Brain microvascular endothelial cell (primary cell): ENCODE results near the gene ANKRD55.
"Not testable (repeated sequence)": the region's sequence is repeated elsewhere in the genome, so short reads cannot be mapped to it uniquely, and the experiment has no call there.

Experiments
- DNase-seq: peaks from one replicate; pipeline ENCODE4 v3.0.0-alpha.2; 2020
- H3K27ac ChIP-seq: fragments of 250-450 bp; sonication (Bioruptor Pico); 2 replicates; pipeline ENCODE4 v1.5.1; 2020; ENCODE audit warnings: mild to moderate bottlenecking, moderate library complexity
- H3K27me3 ChIP-seq: fragments of 250-450 bp; sonication (Bioruptor Pico); replicated peaks from 2 replicates; pipeline ENCODE4 v1.5.1; 2020; ENCODE audit warnings: mild to moderate bottlenecking
- H3K36me3 ChIP-seq: fragments of 250-450 bp; sonication (Bioruptor Pico); replicated peaks from 2 replicates; pipeline ENCODE4 v1.5.1; 2020; ENCODE audit warnings: mild to moderate bottlenecking
- H3K4me3 ChIP-seq: 2 replicates; pipeline ENCODE4 v1.5.1; 2011; ENCODE audit warnings: low read depth, mild to moderate bottlenecking, control low read depth, low read length, moderate library complexity
- in situ Hi-C: cut with HindIII; loops from 2 replicates; pipeline ENCODE4 v1.10.0; 2017; ENCODE audit warnings: low sequenced_read_pairs, low pct_ligation_motif_present
- TF ChIP-seq, protein P1 (sequence below): IDR thresholded peaks from 2 replicates; pipeline ENCODE4 v1.5.1; 2011; ENCODE audit warnings: low read depth, mild to moderate bottlenecking, moderate library complexity, low read length, control low read depth, inconsistent platforms; ENCODE audit errors: missing control alignments

The ANKRD55 gene

DNA sequence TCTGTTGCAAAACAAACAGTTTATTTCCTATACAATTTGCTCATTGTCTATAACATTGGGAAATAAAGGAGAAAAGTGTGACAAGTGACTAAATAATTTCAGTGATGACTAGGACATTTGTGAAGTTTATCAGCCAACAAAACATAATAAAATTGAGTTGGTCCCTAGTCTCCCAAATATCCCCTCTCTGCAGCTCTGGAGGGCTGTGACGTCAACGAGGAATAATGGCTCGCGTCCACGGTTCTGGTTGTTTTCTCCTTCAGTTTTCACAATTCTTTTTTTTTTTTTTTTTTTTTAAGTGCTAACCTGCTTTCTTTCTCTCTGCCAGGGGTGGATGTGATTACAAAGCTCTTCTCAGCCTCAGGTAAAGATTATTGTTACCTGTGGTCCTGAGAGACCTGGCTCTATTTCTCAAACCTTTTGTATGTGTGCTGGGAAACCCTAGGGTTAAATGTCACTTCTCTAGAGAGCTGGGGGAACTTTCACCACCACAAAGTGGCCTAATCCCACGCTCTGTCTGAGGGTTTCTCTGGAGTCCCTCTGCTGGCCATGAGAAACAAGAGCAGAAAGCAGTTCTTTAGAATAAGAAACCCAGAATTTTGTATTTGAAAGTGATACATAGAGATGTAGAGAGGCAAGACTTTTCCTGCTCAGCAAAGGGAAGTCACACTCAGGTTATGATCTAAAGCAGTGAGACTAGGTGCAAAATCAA is 36.2 kb upstream of the ANKRD55 start:
- in situ Hi-C loops: loop anchor here (25.0 kb wide), 1 partner anchor 568 kb away; no protein-coding TSS in a partner anchor
- Histone ChIP-seq H3K36me3 (no peaks in the 10 kb centered on the region), H3K4me3 (no peak overlapping the region), H3K27ac (no peak overlapping the region), H3K27me3 (no peaks in the 10 kb centered on the region)
- TF ChIP-seq, protein P1, sequence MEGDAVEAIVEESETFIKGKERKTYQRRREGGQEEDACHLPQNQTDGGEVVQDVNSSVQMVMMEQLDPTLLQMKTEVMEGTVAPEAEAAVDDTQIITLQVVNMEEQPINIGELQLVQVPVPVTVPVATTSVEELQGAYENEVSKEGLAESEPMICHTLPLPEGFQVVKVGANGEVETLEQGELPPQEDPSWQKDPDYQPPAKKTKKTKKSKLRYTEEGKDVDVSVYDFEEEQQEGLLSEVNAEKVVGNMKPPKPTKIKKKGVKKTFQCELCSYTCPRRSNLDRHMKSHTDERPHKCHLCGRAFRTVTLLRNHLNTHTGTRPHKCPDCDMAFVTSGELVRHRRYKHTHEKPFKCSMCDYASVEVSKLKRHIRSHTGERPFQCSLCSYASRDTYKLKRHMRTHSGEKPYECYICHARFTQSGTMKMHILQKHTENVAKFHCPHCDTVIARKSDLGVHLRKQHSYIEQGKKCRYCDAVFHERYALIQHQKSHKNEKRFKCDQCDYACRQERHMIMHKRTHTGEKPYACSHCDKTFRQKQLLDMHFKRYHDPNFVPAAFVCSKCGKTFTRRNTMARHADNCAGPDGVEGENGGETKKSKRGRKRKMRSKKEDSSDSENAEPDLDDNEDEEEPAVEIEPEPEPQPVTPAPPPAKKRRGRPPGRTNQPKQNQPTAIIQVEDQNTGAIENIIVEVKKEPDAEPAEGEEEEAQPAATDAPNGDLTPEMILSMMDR: peak; percentile 84
- peak; percentile 56 for DNase-seq

DNA sequence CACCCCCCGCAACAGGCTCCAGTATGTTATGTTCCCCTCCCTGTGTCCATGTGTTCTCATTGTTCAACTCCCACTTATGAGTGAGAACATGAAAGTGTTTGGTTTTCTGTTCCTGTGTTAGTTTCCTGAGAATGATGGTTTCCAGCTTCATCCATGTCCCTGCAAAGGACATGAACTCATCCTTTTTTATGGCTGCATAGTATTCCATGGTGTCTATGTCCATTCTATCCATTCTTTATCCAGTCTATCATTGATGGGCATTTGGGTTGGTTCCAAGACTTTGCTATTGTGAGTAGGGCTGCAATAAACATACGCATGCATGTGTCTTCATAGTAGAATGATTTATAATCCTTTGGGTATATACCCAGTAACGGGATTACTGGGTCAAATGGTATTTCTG is 35.6 kb upstream of the ANKRD55 start:
- H3K36me3 ChIP-seq, H3K27me3 ChIP-seq, H3K4me3 ChIP-seq, DNase-seq, H3K27ac ChIP-seq: not testable (repeated sequence)
- in situ Hi-C loops: loop anchor here (25.0 kb wide), 1 partner anchor 569 kb away; no protein-coding TSS in a partner anchor

- H3K36me3 ChIP-seq: no peaks in the 10 kb centered on the region
- H3K27ac ChIP-seq: no peak overlapping the region
- TF ChIP-seq, protein P1: no peak
- no peak for DNase-seq
- in situ Hi-C loops: loop anchor here (25.0 kb wide), 1 partner anchor 569 kb away; no protein-coding TSS in a partner anchor
- H3K27me3 ChIP-seq: no peaks in the 10 kb centered on the region
- no peak overlapping the region for H3K4me3 ChIP-seq
These were observed 34.7 kb upstream of the ANKRD55 start for GRCh38 chr5:56267856-56268255.

- no peak for DNase-seq
- TF ChIP-seq, protein P1: peak; percentile 85
- no peaks in the 10 kb centered on the region for H3K27me3 ChIP-seq
- H3K4me3 ChIP-seq: no peak overlapping the region
- in situ Hi-C loops: loop anchor here (25.0 kb wide), 1 partner anchor 573 kb away; no protein-coding TSS in a partner anchor
- no peaks in the 10 kb centered on the region for H3K36me3 ChIP-seq
- H3K27ac ChIP-seq: no peak overlapping the region
These were observed 31.4 kb upstream of the ANKRD55 start for GRCh38 chr5:56264417-56265025.

DNA sequence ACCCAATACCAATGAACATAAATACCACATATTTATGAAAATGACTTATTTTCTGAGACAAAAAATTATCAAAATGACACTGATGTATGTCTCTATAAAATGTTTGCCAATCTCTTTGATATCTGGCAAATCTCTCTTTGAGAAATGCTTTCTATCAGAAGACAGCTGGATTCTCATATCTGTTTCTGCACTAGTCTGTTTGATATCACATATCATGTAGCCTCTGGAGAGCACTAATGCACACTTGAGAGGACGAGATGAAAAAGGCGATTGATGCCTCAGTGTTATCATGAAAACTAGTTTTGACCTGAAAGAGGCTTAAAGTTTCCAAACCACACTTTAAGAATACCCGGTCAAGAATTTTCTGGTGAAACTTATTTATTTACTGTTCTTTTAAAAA is 29.1 kb upstream of the ANKRD55 start:
- DNase-seq: no peak
- in situ Hi-C loops: loop anchor here (25.0 kb wide), 1 partner anchor 575 kb away; no protein-coding TSS in a partner anchor
- TF ChIP-seq, protein P1: no peak
- Histone ChIP-seq H3K36me3 (no peaks in the 10 kb centered on the region), H3K4me3 (no peak overlapping the region), H3K27ac (no peak overlapping the region), H3K27me3 (no peaks in the 10 kb centered on the region)

- in situ Hi-C loops: loop anchor here (25.0 kb wide), 1 partner anchor 578 kb away; no protein-coding TSS in a partner anchor
- TF ChIP-seq, protein P1: no peak
- Histone ChIP-seq H3K4me3 (no peak overlapping the region), H3K27ac (peak overlapping the region; percentile 83), H3K27me3 (no peaks in the 10 kb centered on the region), H3K36me3 (no peaks in the 10 kb centered on the region)
- DNase-seq: peak; percentile 90
These were observed 25.9 kb upstream of the ANKRD55 start for GRCh38 chr5:56259002-56259511.

DNA sequence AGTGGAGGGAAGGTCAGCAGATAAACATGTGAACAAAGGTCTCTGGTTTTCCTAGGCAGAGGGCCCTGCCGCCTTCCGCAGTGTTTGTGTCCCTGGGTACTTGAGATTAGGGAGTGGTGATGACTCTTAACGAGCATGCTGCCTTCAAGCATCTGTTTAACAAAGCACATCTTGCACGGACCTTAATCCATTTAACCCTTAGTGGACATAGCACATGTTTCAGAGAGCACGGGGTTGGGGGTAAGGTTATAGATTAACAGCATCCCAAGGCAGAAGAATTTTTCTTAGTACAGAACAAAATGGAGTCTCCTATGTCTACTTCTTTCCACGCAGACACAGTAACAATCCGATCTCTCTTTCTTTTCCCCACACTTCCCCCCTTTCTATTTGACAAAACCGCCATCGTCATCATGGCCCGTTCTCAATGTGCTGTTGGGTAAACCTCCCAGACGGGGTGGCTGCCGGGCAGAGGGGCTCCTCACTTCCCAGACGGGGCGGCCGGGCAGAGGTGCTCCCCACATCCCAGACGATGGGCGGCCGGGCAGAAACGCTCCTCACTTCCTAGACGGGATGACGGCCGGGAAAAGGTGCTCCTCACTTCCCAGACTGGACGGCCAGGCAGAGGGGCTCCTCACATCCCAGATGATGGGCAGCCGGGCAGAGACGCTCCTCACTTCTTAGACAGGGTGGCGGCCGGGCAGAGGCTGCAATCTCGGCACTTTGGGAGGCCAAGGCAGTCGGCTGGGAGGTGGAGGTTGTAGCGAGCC is 24.8 kb upstream of the ANKRD55 start:
- in situ Hi-C loops: loop anchor here (25.0 kb wide), 1 partner anchor 579 kb away; no protein-coding TSS in a partner anchor
- H3K4me3 ChIP-seq, DNase-seq, H3K27ac ChIP-seq, H3K36me3 ChIP-seq, H3K27me3 ChIP-seq: not testable (repeated sequence)
